Stomach (tissue), 9 donors: ENCODE results near the gene CHMP1A. TPM values are rescaled to one million over a fixed set of nuclear protein-coding genes. Genes with fewer than 3 reads are reported as not detected.
"Not testable (repeated sequence)": the region's sequence is repeated elsewhere in the genome, so short reads cannot be mapped to it uniquely, and the experiment has no call there.

Source experiments
- DNase-seq, 2 donors: peaks; one replicate each; pipeline versions ENCODE4 v3.0.0 to v3.0.0-alpha.2; 2013 to 2019
- H3K27ac ChIP-seq, 5 donors: fragments of 200-600 bp in 4 of 5; sonication (generic) in 4 of 5; one replicate each; pipeline ENCODE4 v1.5.1; 2013 to 2019; ENCODE audit warnings: mild to moderate bottlenecking in 1 of 5, moderate library complexity in 1 of 5
- H3K27me3 ChIP-seq, 3 donors: fragments of 200-600 bp; sonication (generic); one replicate each; pipeline ENCODE4 v1.5.1; 2017 to 2019; ENCODE audit warnings: mixed run types in 1 of 3
- H3K36me3 ChIP-seq, 4 donors: fragments of 200-600 bp; sonication (generic); 1 replicate in 3 of 4; 2 replicates in 1 of 4; pipeline ENCODE4 v1.5.1; 2016 to 2019
- H3K4me1 ChIP-seq, 4 donors: fragments of 200-600 bp; sonication (generic); one replicate each; pipeline ENCODE4 v1.5.1; 2016 to 2019
- H3K4me3 ChIP-seq, 4 donors: fragments of 200-600 bp; sonication (generic) in 3 of 4; one replicate each; pipeline ENCODE4 v1.5.1; 2016 to 2019; ENCODE audit warnings: mild to moderate bottlenecking in 1 of 4
- H3K9me3 ChIP-seq, 4 donors: fragments of 200-600 bp; sonication (generic); one replicate each; pipeline ENCODE4 v1.5.1; 2016 to 2019
- EP300 ChIP-seq: sonication (generic); formaldehyde crosslinking; IDR thresholded peaks from one replicate; pipeline ENCODE4 v1.6.1; 2017; ENCODE audit warnings: antibody characterized with exemption
- POLR2A ChIP-seq, 4 donors: fragments of 450-650 bp; IDR thresholded peaks; one replicate each; pipeline ENCODE4 v1.6.1; 2016; ENCODE audit warnings: antibody characterized with exemption in 4 of 4, control low read depth in 2 of 4, mild to moderate bottlenecking in 1 of 4, moderate library complexity in 1 of 4
- POLR2AphosphoS5 ChIP-seq, 3 donors: sonication (generic); formaldehyde crosslinking; IDR thresholded peaks; one replicate each; pipeline ENCODE4 v1.6.1; 2016; ENCODE audit warnings: antibody characterized with exemption in 3 of 3
- WGBS, 5 donors: extraction: QIAGEN DNeasy Blood & Tissue Kit in 3 of 5; methylation state at CpG; one replicate each; pipeline versions ENCODE4 v1.1.5 to v1.1.7; 2013 to 2018; 5-methylcytosine and 5-hydroxymethylcytosine counted together
- intact Hi-C: fragments of 100-400 bp; cut with DNase I; formaldehyde crosslinking; loops from one replicate; pipeline ENCODE4 v1.15.1; 2023; ENCODE audit warnings: low total_unique reads
- polyA plus RNA-seq, 3 donors: library from polyadenylated mRNA; stranded (reverse); fragments of 200-250 nt; gene quantifications; one replicate each; pipeline ENCODE4 v1.2.3, GENCODE V29; 2013
- total RNA-seq, 5 donors: library from RNA; depleted of rRNA; stranded (reverse); fragments of >200 nt; gene quantifications; one replicate each; pipeline versions ENCODE4 v1.1.0 to v1.2.3, GENCODE V29; 2014 to 2016
- TF ChIP-seq, protein P1 (sequence below), 7 experiments: fragments of 450-650 bp in 4 of 7; fragments of 200-600 bp in 3 of 7; sonication (generic) in 3 of 7; IDR thresholded peaks; one replicate each; pipeline ENCODE4 v1.5.1; 2016 to 2019; ENCODE audit warnings: antibody characterized with exemption in 7 of 7, control low read depth in 2 of 7, mild to moderate bottlenecking in 1 of 7
- donor health status: healthy with polysubstance abuse.
- donor health status: Bipolar disorder and iron deficiency.
- donor health status: healthy.

The CHMP1A gene
- total and polyA plus RNA-seq, 8 donors, result 20.1 to 146 (median 61.9) TPM

GRCh38 chr16:89695086-89695874 is 37.8 kb upstream of the CHMP1A start:
- intact Hi-C loops, result no loop called here
- Histone ChIP-seq H3K4me1 (peaks cover 8 to 35% (median 20%) of the 10 kb centered on the region in 4 donors), H3K27ac (no peak overlapping the region), H3K9me3 (no peaks in the 10 kb centered on the region), H3K4me3 (no peak overlapping the region), H3K36me3 (peaks cover 34 to 79% (median 77%) of the 10 kb centered on the region in 4 donors), H3K27me3 (no peaks in the 10 kb centered on the region)
- peak in 1 of 2 donors; percentile 16 for DNase-seq
- 81 to 87% (median 82%) methylated on average over 15 to 31 of the region's 31 CpGs for WGBS, 5 donors
- no peak for TF ChIP-seq POLR2AphosphoS5 (IDR thresholded peaks at IDR 0.05)

GRCh38 chr16:89694784-89695085 is 37.2 kb upstream of the CHMP1A start:
- DNase-seq, result peak in 1 of 2 donors; percentile 12
- H3K27me3 ChIP-seq, H3K27ac ChIP-seq, H3K9me3 ChIP-seq, H3K4me3 ChIP-seq, intact Hi-C loops: not testable (repeated sequence)
- H3K4me1 ChIP-seq, result peaks cover 4 to 30% (median 14%) of the 10 kb centered on the region in 4 donors
- WGBS, 5 donors, result 60 to 87% (median 81%) methylated on average over 1 to 23 of the region's 23 CpGs
- peaks cover 34 to 85% (median 82%) of the 10 kb centered on the region in 4 donors for H3K36me3 ChIP-seq

DNA sequence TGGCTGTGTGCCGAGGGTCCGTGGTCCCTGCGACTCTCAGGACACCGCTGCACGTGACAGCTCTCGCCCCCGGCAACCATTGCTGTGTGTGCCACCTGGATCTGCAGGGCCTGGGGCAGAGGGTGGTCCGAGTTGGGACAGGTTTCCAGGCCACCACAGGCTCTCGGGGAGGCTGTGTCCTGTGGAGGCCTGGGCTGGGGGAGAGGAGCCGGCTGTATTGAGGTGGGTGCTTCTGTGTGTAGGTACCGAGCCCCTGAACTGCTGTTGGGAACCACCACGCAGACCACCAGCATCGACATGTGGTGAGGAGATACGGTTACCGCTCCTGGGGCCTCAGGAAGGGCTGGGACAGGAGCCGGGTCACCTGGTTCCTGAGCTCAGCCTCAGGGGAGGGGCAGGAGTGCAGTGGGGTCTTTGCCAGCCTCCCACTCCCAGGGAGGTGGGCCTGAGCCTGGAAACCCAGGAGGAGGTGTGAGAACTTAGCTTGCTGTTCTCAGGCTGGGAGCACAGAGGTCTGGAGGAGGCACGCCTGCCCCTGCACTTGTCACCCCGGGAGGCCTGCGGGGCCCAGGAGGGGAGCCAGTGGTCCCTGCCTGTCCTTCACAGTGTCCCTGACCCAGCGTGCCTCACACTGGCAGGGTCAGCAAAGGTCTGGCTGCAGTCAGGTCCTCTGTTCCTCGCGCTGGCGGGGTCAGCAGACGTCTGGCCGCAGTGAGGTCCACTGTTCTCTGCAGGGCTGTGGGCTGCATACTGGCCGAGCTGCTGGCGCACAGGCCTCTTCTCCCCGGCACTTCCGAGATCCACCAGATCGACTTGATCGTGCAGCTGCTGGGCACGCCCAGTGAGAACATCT is 36.6 kb upstream of the CHMP1A start:
- no peak for DNase-seq
- no peak for TF ChIP-seq POLR2AphosphoS5 (IDR thresholded peaks at IDR 0.05)
- no peak for TF ChIP-seq POLR2A (IDR thresholded peaks at IDR 0.05)
- no peak for TF ChIP-seq EP300
- TF ChIP-seq, protein P1, sequence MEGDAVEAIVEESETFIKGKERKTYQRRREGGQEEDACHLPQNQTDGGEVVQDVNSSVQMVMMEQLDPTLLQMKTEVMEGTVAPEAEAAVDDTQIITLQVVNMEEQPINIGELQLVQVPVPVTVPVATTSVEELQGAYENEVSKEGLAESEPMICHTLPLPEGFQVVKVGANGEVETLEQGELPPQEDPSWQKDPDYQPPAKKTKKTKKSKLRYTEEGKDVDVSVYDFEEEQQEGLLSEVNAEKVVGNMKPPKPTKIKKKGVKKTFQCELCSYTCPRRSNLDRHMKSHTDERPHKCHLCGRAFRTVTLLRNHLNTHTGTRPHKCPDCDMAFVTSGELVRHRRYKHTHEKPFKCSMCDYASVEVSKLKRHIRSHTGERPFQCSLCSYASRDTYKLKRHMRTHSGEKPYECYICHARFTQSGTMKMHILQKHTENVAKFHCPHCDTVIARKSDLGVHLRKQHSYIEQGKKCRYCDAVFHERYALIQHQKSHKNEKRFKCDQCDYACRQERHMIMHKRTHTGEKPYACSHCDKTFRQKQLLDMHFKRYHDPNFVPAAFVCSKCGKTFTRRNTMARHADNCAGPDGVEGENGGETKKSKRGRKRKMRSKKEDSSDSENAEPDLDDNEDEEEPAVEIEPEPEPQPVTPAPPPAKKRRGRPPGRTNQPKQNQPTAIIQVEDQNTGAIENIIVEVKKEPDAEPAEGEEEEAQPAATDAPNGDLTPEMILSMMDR (IDR thresholded peaks at IDR 0.05), result no peak
- Histone ChIP-seq H3K4me3 (no peak overlapping the region), H3K36me3 (peaks cover 34 to 91% (median 88%) of the 10 kb centered on the region in 4 donors), H3K4me1 (peaks cover 0 to 27% (median 11%) of the 10 kb centered on the region in 4 donors), H3K9me3 (no peaks in the 10 kb centered on the region), H3K27me3 (no peaks in the 10 kb centered on the region), H3K27ac (no peak overlapping the region)
- intact Hi-C loops, result no loop called here
- 87 to 92% (median 89%) methylated on average over 23 to 32 of the region's 32 CpGs for WGBS, 5 donors

DNA sequence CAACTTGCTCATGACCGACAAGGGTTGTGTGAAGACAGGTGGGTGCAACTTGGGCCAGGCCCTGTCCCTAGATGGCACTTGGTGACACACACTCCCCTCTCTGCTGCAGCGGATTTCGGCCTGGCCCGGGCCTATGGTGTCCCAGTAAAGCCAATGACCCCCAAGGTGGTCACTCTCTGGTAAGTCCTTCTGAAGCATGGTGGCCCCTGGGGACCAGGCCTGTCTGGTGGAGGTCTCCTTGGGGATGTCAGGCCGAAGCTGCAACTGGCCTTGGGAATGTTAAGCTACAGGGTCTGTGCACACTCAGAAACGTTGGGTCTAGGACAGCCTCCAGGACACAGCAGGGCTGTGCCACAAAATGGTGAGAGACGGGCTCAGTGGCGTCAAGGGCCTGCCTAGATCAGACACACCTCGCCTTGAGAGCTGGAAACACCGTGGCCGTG is 35.8 kb upstream of the CHMP1A start:
- intact Hi-C loops, result no loop called here
- H3K4me3 ChIP-seq, result no peak overlapping the region
- H3K27ac ChIP-seq, result no peak overlapping the region
- no peak for DNase-seq
- no peaks in the 10 kb centered on the region for H3K9me3 ChIP-seq
- no peaks in the 10 kb centered on the region for H3K27me3 ChIP-seq
- peaks cover 34 to 94% (median 90%) of the 10 kb centered on the region in 4 donors for H3K36me3 ChIP-seq
- TF ChIP-seq EP300, result no peak
- no peak for TF ChIP-seq POLR2AphosphoS5 (IDR thresholded peaks at IDR 0.05)
- TF ChIP-seq, protein P1 (IDR thresholded peaks at IDR 0.05), result no peak
- no peak for TF ChIP-seq POLR2A (IDR thresholded peaks at IDR 0.05)
- H3K4me1 ChIP-seq, result peaks cover 0 to 35% (median 18%) of the 10 kb centered on the region in 4 donors
- WGBS, 5 donors, result 82 to 95% (median 93%) methylated on average over 4 to 11 of the region's 11 CpGs

DNA sequence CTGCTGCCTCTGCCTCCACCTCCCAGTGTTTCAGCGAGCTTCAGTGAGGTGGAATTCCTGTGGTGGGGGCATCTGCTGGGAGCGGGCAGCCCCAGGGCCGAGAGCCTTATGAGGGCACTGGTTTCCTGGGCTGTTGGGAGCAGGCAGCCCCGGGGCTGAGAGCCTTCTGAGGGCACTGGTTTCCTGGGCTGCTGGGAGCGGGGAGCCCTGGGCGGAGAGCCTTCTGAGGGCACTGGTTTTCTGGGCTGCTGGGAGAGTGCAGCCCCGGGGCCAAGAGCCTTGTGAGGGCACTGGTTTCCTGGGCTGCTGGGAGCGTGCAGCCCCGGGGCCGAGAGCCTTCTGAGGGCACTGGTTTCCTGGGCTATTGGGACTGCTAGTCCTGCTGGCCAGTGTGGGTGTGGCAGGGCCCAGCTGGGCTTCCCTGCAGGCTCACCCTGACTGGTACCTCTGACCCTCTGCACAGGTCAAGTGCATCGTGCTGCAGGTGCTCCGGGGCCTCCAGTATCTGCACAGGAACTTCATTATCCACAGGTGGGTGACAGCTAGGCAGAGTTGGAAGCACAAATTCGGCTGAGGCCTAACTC is 34.6 kb upstream of the CHMP1A start:
- WGBS, 5 donors, result 84 to 94% (median 92%) methylated on average over 9 to 13 of the region's 13 CpGs
- H3K4me1 ChIP-seq, result peaks cover 12 to 43% (median 25%) of the 10 kb centered on the region in 4 donors
- peaks cover 34 to 83% (median 80%) of the 10 kb centered on the region in 4 donors for H3K36me3 ChIP-seq
- no peak overlapping the region for H3K27ac ChIP-seq
- H3K9me3 ChIP-seq, result no peaks in the 10 kb centered on the region
- intact Hi-C loops, result no loop called here
- no peak overlapping the region for H3K4me3 ChIP-seq
- TF ChIP-seq EP300 (no peak), POLR2AphosphoS5 (IDR thresholded peaks at IDR 0.05) (no peak), POLR2A (IDR thresholded peaks at IDR 0.05) (no peak)
- TF ChIP-seq, protein P1 (IDR thresholded peaks at IDR 0.05), result no peak
- no peaks in the 10 kb centered on the region for H3K27me3 ChIP-seq
- no peak for DNase-seq
